Measurements from ENCODE around the gene FOXA2.

Gene FOXA2

GRCh38 chr20:22583773-22584521 lies 425 bp downstream of the FOXA2 start:
- no peak for DNase-seq (ENCODE audit: low spot score)

- DNase-seq (ENCODE audit: low spot score), result no peak
These were observed 1.2 kb downstream of the FOXA2 start for GRCh38 chr20:22582964-22583772.

GRCh38 chr20:22582386-22582963 lies 1.9 kb downstream of the FOXA2 start:
- DNase-seq (ENCODE audit: low spot score), result no peak

GRCh38 chr20:22581437-22582385 lies 2.7 kb downstream of the FOXA2 start:
- no peak for DNase-seq (ENCODE audit: low spot score)

- no peak for DNase-seq (ENCODE audit: low spot score)
These were observed 4.4 kb downstream of the FOXA2 start for GRCh38 chr20:22579711-22580697.

GRCh38 chr20:22579119-22579427 lies 5.3 kb downstream of the FOXA2 start:
- DNase-seq (ENCODE audit: low spot score), result no peak

GRCh38 chr20:22578221-22579118 lies 5.9 kb downstream of the FOXA2 start:
- no peak for DNase-seq (ENCODE audit: low spot score)

- DNase-seq (ENCODE audit: low spot score), result no peak
These were observed 6.7 kb downstream of the FOXA2 start for GRCh38 chr20:22577515-22578220.

GRCh38 chr20:22576733-22577514 lies 7.4 kb downstream of the FOXA2 start:
- DNase-seq (ENCODE audit: low spot score), result no peak

GRCh38 chr20:22576273-22576672 lies 8.1 kb downstream of the FOXA2 start:
- no peak for DNase-seq (ENCODE audit: low spot score)

- DNase-seq (ENCODE audit: low spot score), result no peak
These were observed 8.6 kb downstream of the FOXA2 start for GRCh38 chr20:22575737-22576136.

GRCh38 chr20:22575087-22575721 lies 9.2 kb downstream of the FOXA2 start:
- DNase-seq (ENCODE audit: low spot score), result no peak

GRCh38 chr20:22574545-22575086 lies 9.8 kb downstream of the FOXA2 start:
- no peak for DNase-seq (ENCODE audit: low spot score)

GRCh38 chr20:22572491-22572890 lies 11.9 kb downstream of the FOXA2 start:
- no peak for DNase-seq (ENCODE audit: low spot score)

GRCh38 chr20:22572023-22572422 lies 12.3 kb downstream of the FOXA2 start:
- no peak for DNase-seq (ENCODE audit: low spot score)

- DNase-seq (ENCODE audit: low spot score), result no peak
These were observed 15.0 kb downstream of the FOXA2 start for GRCh38 chr20:22569353-22569752.

GRCh38 chr20:22568872-22569344 lies 15.5 kb downstream of the FOXA2 start:
- DNase-seq (ENCODE audit: low spot score), result no peak
